Peyer's patch (tissue), 4 donors: ENCODE results near the gene VWA7. TPM values are rescaled to one million over a fixed set of nuclear protein-coding genes. Genes with fewer than 3 reads are reported as not detected.
A peak's percentile ranks its signal among the peaks of the same experiment; 100 is the strongest.

ENCODE experiments used
- DNase-seq, 3 donors: peaks; one replicate each; pipeline ENCODE4 v3.0.0-alpha.2; 2017 to 2019
- H3K27ac ChIP-seq, 4 donors: fragments of 200-600 bp; sonication (generic); one replicate each; pipeline ENCODE4 v1.5.1; 2016 to 2019
- H3K27me3 ChIP-seq, 2 donors: fragments of 200-600 bp; sonication (generic); one replicate each; pipeline ENCODE4 v1.5.1; 2019
- H3K36me3 ChIP-seq, 3 donors: fragments of 200-600 bp; sonication (generic); one replicate each; pipeline ENCODE4 v1.5.1; 2016 to 2019
- H3K4me1 ChIP-seq, 4 donors: fragments of 200-600 bp; sonication (generic); one replicate each; pipeline ENCODE4 v1.5.1; 2016 to 2019
- H3K4me3 ChIP-seq, 4 donors: fragments of 200-600 bp; sonication (generic); 1 replicate in 3 of 4; 2 replicates in 1 of 4; pipeline ENCODE4 v1.5.1; 2016 to 2019; ENCODE audit warnings: mild to moderate bottlenecking in 1 of 4
- H3K9me3 ChIP-seq, 4 donors: fragments of 200-600 bp; sonication (generic); one replicate each; pipeline ENCODE4 v1.5.1; 2016 to 2019; ENCODE audit warnings: mild to moderate bottlenecking in 1 of 4
- CTCF ChIP-seq, 6 experiments: fragments of 450-650 bp in 4 of 6; fragments of 200-600 bp in 2 of 6; sonication (generic) in 1 of 6; IDR thresholded peaks; one replicate each; pipeline ENCODE4 v1.5.1; 2017 to 2019; ENCODE audit warnings: antibody characterized with exemption in 6 of 6, mild to moderate bottlenecking in 3 of 6, moderate library complexity in 1 of 6
- POLR2A ChIP-seq, 2 donors: fragments of 450-650 bp; IDR thresholded peaks; one replicate each; pipeline ENCODE4 v1.5.1; 2017; ENCODE audit warnings: antibody characterized with exemption in 2 of 2, mild to moderate bottlenecking in 2 of 2, moderate library complexity in 2 of 2
- total RNA-seq, 4 donors: library from RNA; depleted of rRNA; stranded (reverse); fragments of >200 nt; gene quantifications; one replicate each; pipeline ENCODE4 v1.1.0, GENCODE V29; 2016

Gene VWA7
- total RNA-seq, 4 donors from 2014 or later = 16.8 to 26.0 (median 19.7) TPM; not detected in 1

GRCh38 chr6:31727034-31727716 lies 50.0 kb downstream of the VWA7 start:
- Histone ChIP-seq H3K9me3 (no peaks in the 10 kb centered on the region), H3K27me3 (no peaks in the 10 kb centered on the region), H3K27ac (peak overlapping the region; percentile 24 to 95 (median 91)), H3K36me3 (peaks cover 0 to 33% (median 0%) of the 10 kb centered on the region in 3 donors), H3K4me1 (peaks cover 0 to 40% (median 13%) of the 10 kb centered on the region in 4 donors), H3K4me3 (no peak overlapping the region)
- no peak for TF ChIP-seq POLR2A (IDR thresholded peaks at IDR 0.05)
- no peak for TF ChIP-seq CTCF (IDR thresholded peaks at IDR 0.05)
- DNase-seq = peak in 2 of 3 donors; percentile 65 to 77

- H3K36me3 ChIP-seq = peaks cover 0 to 19% (median 0%) of the 10 kb centered on the region in 3 donors
- peak overlapping the region in 2 of 4 donors; percentile 42 to 93 for H3K27ac ChIP-seq
- H3K9me3 ChIP-seq = no peaks in the 10 kb centered on the region
- no peak for TF ChIP-seq CTCF (IDR thresholded peaks at IDR 0.05)
- TF ChIP-seq POLR2A (IDR thresholded peaks at IDR 0.05) = no peak
- peaks cover 0 to 33% (median 13%) of the 10 kb centered on the region in 4 donors for H3K4me1 ChIP-seq
- DNase-seq = no peak
- no peaks in the 10 kb centered on the region for H3K27me3 ChIP-seq
- no peak overlapping the region for H3K4me3 ChIP-seq
These were observed 51.4 kb downstream of the VWA7 start for GRCh38 chr6:31725502-31726350.

GRCh38 chr6:31723980-31724691 lies 53.0 kb downstream of the VWA7 start:
- DNase-seq = no peak
- H3K36me3 ChIP-seq = peaks cover 0 to 14% (median 0%) of the 10 kb centered on the region in 3 donors
- TF ChIP-seq CTCF (IDR thresholded peaks at IDR 0.05) (no peak), POLR2A (IDR thresholded peaks at IDR 0.05) (no peak)

GRCh38 chr6:31723245-31723979 lies 53.7 kb downstream of the VWA7 start, which contains the start of gene MPIG6B:
MPIG6B (plus strand) TSS chr6:31723373; CDS start chr6:31723384, 11 bp downstream.
- Histone ChIP-seq H3K27me3 (no peaks in the 10 kb centered on the region), H3K36me3 (peaks cover 0 to 14% (median 0%) of the 10 kb centered on the region in 3 donors), H3K27ac (no peak within 1 kb of the TSS), H3K4me3 (no peak within 1 kb of the TSS), H3K9me3 (no peaks in the 10 kb centered on the region), H3K4me1 (peaks cover 0 to 17% (median 6%) of the 10 kb centered on the region in 4 donors)
- DNase-seq = no peak
- TF ChIP-seq CTCF (IDR thresholded peaks at IDR 0.05) (no peak), POLR2A (IDR thresholded peaks at IDR 0.05) (no peak)

More at GRCh38 chr6:31723980-31724691, 53.0 kb downstream of the VWA7 start:
- no peak overlapping the region for H3K27ac ChIP-seq
- no peak overlapping the region for H3K4me3 ChIP-seq
- no peaks in the 10 kb centered on the region for H3K27me3 ChIP-seq
- H3K4me1 ChIP-seq = peaks cover 0 to 25% (median 13%) of the 10 kb centered on the region in 4 donors
- H3K9me3 ChIP-seq = no peaks in the 10 kb centered on the region

GRCh38 chr6:31722173-31722572 lies 55.0 kb downstream of the VWA7 start:
- no peak overlapping the region for H3K4me3 ChIP-seq
- TF ChIP-seq POLR2A (IDR thresholded peaks at IDR 0.05) = no peak
- TF ChIP-seq CTCF (IDR thresholded peaks at IDR 0.05) = no peak
- no peak for DNase-seq
- no peak overlapping the region for H3K27ac ChIP-seq
- no peaks in the 10 kb centered on the region for H3K27me3 ChIP-seq
- H3K9me3 ChIP-seq = no peaks in the 10 kb centered on the region
- H3K36me3 ChIP-seq = peaks cover 0 to 10% (median 0%) of the 10 kb centered on the region in 3 donors
- H3K4me1 ChIP-seq = peaks cover 0 to 5% (median 0%) of the 10 kb centered on the region in 4 donors
